ENCODE results near the gene FAM53B. TPM values are rescaled to one million over a fixed set of nuclear protein-coding genes. Genes with fewer than 3 reads are reported as not detected.
A peak's percentile ranks its signal among the peaks of the same experiment; 100 is the strongest.

The FAM53B gene
- total RNA-seq, 2 experiments from 2014 or later = 13.3 to 13.9 TPM

DNA sequence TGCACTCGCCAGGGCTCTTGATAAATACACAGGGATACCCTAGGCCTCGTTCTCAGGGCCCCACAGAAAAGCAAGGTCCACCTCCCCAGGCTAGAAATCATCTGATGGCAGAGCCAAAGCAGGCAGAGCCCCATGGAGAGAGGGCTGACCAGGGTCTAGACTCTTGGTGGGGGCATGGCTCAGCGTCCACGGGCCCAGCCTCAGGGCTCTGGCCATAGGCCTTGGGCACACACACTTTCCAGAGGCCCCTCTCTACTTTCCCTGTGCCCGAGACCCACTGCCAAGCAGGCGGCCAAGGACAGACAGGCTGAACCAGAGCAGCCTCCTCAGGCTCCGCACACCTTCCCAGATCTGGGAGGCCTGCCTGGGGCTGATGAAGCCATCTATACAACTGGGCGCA, 64.8 kb downstream of the FAM53B start:
- DNase-seq (no peak), ATAC-seq (no peak)
- no peak overlapping the region for H3K4me3 Mint-ChIP-seq
- no peak overlapping the region for H3K27ac Mint-ChIP-seq
- peaks cover 72% of the 10 kb centered on the region for H3K4me1 Mint-ChIP-seq
- intact Hi-C loops (cut with DNase I, micrococcal nuclease) = no loop called here
- H3K27me3 Mint-ChIP-seq = no peaks in the 10 kb centered on the region
- ChIA-PET POLR2A (interaction anchor here (0.7 to 1.6 kb wide), 2 partner anchors 9 to 20 kb away, joined by 3 to 6 read pairs; no protein-coding TSS in a partner anchor), CTCF (interaction anchor here (0.9 to 2.2 kb wide), 5 partner anchors 8 to 62 kb away, joined by 3 to 12 read pairs (median 8); no protein-coding TSS in a partner anchor)
- peaks cover 38% of the 10 kb centered on the region for H3K36me3 Mint-ChIP-seq (ENCODE audit: low read depth)
- no peaks in the 10 kb centered on the region for H3K9me3 Mint-ChIP-seq (ENCODE audit: low read depth)

DNA sequence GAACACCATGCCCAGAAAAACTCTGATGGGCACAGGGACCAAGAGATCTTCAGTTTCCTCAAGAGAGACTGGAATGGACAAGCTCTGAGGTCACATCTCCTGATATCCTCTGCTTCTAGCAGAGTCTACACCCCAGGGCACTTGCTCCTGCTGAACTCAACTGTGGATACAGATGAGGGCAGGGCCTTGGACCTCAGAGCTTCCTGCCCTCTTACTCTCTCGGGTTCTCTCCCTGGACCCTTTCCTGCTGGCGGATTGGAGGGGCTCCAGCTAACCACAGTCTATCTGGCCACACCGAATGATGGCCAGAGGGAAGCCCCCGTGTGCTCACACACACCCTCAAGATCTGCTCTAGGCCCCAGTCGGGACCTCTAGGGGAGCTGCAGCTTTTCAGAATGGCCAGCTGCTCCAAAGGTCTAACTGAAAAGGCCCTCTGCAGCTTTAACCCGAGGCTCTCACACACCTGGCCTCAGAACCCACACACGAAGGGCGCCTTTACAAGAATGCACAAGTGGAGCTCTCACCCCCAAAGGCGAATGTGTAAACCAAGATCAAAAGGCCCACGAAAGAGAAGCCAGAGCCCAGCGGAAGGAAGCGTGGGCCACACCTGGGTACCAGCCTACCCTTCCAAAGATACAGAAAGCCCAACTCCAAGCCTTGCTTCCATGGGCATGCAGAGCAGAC, 65.5 kb downstream of the FAM53B start:
- Mint-ChIP-seq H3K9me3 (ENCODE audit: low read depth) (no peaks in the 10 kb centered on the region), H3K4me3 (peak overlapping the region; percentile 29), H3K27me3 (no peaks in the 10 kb centered on the region), H3K27ac (peak overlapping the region; percentile 62), H3K36me3 (ENCODE audit: low read depth) (peaks cover 38% of the 10 kb centered on the region), H3K4me1 (peaks cover 70% of the 10 kb centered on the region)
- intact Hi-C loops (cut with DNase I, micrococcal nuclease) = no loop called here
- ATAC-seq = peak; percentile 54
- ChIA-PET CTCF (interaction anchor here (0.6 to 1.9 kb wide), 5 partner anchors 9 to 64 kb away, joined by 3 to 11 read pairs (median 8); no protein-coding TSS in a partner anchor), POLR2A (interaction anchor here (0.7 to 1.6 kb wide), 2 partner anchors 10 to 20 kb away, joined by 3 to 6 read pairs; no protein-coding TSS in a partner anchor)
- DNase-seq = peak; percentile 34

DNA sequence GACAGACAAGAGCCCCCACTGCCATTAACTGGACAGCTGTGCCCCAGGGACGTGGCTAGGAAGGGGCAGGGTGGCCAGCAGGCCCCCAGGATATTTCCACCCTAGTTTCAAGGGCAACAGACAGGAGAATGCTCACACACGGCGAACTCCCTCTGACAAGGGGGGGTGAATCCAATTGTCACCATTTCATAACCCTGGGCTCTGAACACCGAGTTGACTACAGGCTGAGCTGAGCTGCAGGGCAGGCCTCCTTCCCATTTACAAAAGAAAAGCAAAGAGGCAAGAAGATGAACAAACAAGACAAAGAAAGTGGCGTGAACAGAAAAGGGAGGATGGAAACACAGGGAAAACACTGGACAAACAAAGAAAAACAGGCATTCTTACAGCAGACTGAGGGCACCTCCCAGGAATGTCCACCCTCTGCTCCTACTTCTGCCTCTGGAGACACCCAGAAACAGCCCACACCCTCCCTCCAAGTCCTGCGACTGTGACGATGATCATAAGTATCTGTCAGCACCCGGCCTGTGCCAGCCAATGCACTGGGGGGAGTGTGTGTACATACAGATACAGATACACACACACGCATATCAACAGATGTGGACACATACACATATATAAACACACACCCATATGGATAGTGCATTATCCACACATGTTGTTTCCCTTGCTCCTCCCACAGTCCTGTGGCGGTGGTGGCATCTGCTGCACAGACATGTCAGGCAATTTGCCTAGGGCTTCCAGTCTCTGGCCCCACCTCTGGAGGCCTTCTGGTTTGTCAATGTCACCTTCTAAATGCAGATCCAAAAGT, 66.2 kb downstream of the FAM53B start:
- ATAC-seq = peak; percentile 40
- intact Hi-C loops (cut with DNase I, micrococcal nuclease) = loop anchor here in 1 of 2 experiments (1.0 kb wide), 1 partner anchor 8 kb away; no protein-coding TSS in a partner anchor
- Mint-ChIP-seq H3K4me1 (peaks cover 70% of the 10 kb centered on the region), H3K4me3 (no peak overlapping the region), H3K27ac (peak overlapping the region; percentile 75), H3K9me3 (ENCODE audit: low read depth) (no peaks in the 10 kb centered on the region), H3K36me3 (ENCODE audit: low read depth) (peaks cover 38% of the 10 kb centered on the region), H3K27me3 (no peaks in the 10 kb centered on the region)
- ChIA-PET POLR2A (no interaction called here), CTCF (interaction anchor here (0.6 to 1.9 kb wide), 6 partner anchors 10 to 68 kb away, joined by 3 to 11 read pairs (median 6); no protein-coding TSS in a partner anchor)
- DNase-seq = peak; percentile 30

DNA sequence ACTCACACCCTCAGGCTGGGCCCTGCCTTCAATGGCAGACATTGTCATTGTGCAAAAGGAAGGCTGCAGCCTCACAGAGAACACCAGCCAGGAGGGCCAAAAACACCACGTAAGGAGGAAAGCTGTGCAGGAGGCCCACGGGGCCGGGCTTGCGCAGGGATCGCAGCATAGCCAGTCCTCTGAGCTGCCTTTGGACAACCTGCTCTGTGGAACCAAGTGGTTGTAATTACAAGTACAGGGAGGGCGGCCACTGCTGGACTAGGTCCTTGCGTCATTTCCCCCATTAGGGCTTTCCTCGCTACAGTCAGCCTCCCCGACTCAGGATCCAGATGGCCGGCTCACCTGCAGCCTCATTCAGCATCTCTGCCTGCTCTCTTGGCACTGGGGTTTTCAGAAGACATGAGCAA, 66.9 kb downstream of the FAM53B start:
- H3K4me1 Mint-ChIP-seq = peaks cover 76% of the 10 kb centered on the region
- POLR2A ChIA-PET = no interaction called here
- peaks cover 38% of the 10 kb centered on the region for H3K36me3 Mint-ChIP-seq (ENCODE audit: low read depth)

DNA sequence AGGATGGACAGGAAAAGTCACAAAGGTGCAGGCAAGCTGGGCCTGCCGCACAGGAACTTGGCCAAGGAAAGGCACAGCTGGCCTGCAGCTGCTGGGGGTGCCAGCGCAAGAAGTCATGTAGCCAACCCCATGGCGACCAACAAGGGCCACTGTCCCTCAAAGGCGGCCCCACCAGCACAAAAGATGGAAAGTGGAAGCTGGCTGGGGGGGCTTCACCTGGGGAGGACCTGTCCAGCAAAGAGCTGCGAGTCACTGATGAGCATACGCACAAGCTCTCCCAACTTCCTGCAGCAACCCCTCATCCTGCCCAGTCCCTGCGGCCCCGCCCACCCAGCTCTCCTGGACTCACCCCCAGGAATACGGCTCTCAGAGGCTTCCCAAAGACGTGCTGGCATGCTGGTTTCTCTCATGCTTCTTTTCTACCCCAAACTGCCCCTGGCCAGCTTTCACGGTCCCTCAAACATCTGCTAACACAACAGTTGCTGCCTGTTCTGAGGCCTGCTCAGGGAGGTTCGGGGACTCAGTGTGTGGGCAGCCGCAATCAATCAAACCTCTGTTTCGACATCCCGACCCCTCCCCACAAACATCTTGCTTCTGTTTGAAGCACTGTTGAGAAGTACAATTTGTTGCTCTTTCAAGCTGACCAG, 67.6 kb downstream of the FAM53B start:
- Mint-ChIP-seq H3K4me3 (no peak overlapping the region), H3K4me1 (peaks cover 84% of the 10 kb centered on the region), H3K27me3 (no peaks in the 10 kb centered on the region), H3K9me3 (ENCODE audit: low read depth) (no peaks in the 10 kb centered on the region), H3K27ac (no peak overlapping the region), H3K36me3 (ENCODE audit: low read depth) (peaks cover 35% of the 10 kb centered on the region)
- intact Hi-C loops (cut with DNase I, micrococcal nuclease) = loop anchor here in 1 of 2 experiments (1.0 kb wide), 1 partner anchor 10 kb away; no protein-coding TSS in a partner anchor
- ChIA-PET POLR2A (interaction anchor here (0.8 kb wide), 1 partner anchor 29 kb away, joined by 4 read pairs; no protein-coding TSS in a partner anchor), CTCF (interaction anchor here (0.6 to 6.4 kb wide), 4 partner anchors 11 to 151 kb away, joined by 4 to 64 read pairs (median 4); no protein-coding TSS in a partner anchor)
- no peak for DNase-seq
- ATAC-seq = no peak

More for the DNA sequence above, 66.9 kb downstream of the FAM53B start:
- H3K4me3 Mint-ChIP-seq = no peak overlapping the region
- intact Hi-C loops (cut with DNase I, micrococcal nuclease) = loop anchor here in 1 of 2 experiments (1.0 kb wide), 1 partner anchor 9 kb away; no protein-coding TSS in a partner anchor
- H3K27me3 Mint-ChIP-seq = no peaks in the 10 kb centered on the region
- ATAC-seq (no peak), DNase-seq (no peak)
- H3K9me3 Mint-ChIP-seq (ENCODE audit: low read depth) = no peaks in the 10 kb centered on the region
- no peak overlapping the region for H3K27ac Mint-ChIP-seq
- CTCF ChIA-PET = interaction anchor here (0.6 to 1.9 kb wide), 2 partner anchors 10 to 69 kb away, joined by 3 to 10 read pairs; no protein-coding TSS in a partner anchor

DNA sequence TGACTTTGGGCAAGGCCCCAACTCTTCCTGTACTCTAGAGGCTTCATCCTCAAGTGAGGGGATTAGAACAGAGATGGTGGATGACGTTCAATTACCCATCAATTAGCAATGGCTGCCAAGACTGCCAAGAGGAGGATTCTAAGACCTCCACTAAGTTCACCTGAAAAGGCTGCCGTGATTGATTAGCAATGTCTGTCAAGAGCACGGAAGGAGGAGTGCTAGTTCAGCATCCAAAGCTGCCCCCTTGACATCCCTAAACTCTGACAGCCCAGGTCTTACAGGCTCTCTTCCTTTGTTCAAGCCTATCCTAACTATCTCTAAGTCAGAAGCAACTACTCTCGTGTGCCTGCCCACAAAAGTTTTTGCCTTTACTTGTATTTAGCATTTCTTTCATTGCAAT, 68.4 kb downstream of the FAM53B start:
- no peak overlapping the region for H3K27ac Mint-ChIP-seq
- ATAC-seq (no peak), DNase-seq (no peak)
- H3K4me1 Mint-ChIP-seq = peaks cover 89% of the 10 kb centered on the region
- H3K9me3 Mint-ChIP-seq (ENCODE audit: low read depth) = no peaks in the 10 kb centered on the region
- CTCF ChIA-PET = interaction anchor here (0.6 to 6.4 kb wide), 5 partner anchors 11 to 151 kb away, joined by 4 to 64 read pairs (median 4); no protein-coding TSS in a partner anchor
- intact Hi-C loops (cut with DNase I, micrococcal nuclease) = no loop called here
- peaks cover 28% of the 10 kb centered on the region for H3K36me3 Mint-ChIP-seq (ENCODE audit: low read depth)
- H3K4me3 Mint-ChIP-seq = no peak overlapping the region
- H3K27me3 Mint-ChIP-seq = no peaks in the 10 kb centered on the region
- POLR2A ChIA-PET = no interaction called here

DNA sequence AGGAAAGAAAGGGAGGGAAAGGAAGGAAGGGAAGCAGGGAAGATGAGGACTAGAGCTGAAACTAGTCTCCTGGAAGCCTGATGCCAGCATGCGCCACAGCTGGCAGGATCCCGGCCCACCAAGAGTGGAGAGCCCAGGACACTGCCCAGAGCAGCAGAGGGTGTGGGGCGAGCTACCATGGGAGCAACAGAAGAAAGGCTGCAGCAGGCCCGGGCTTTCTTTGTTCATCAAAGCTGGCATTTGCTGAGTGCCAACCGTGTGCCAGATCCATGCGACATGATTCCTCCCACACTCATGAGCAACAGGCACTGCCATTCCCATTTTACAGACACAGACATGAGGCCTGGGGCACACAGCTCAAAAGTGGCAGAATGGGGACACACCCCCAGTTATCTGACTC, 68.9 kb downstream of the FAM53B start:
- Mint-ChIP-seq H3K4me1 (peaks cover 93% of the 10 kb centered on the region), H3K27ac (peak overlapping the region; percentile 82), H3K36me3 (ENCODE audit: low read depth) (peaks cover 22% of the 10 kb centered on the region), H3K4me3 (no peak overlapping the region), H3K27me3 (no peaks in the 10 kb centered on the region), H3K9me3 (ENCODE audit: low read depth) (no peaks in the 10 kb centered on the region)
- intact Hi-C loops (cut with DNase I, micrococcal nuclease) = no loop called here
- ChIA-PET POLR2A (no interaction called here), CTCF (interaction anchor here (0.8 to 6.4 kb wide), 4 partner anchors 12 to 70 kb away, joined by 4 to 64 read pairs (median 4); no protein-coding TSS in a partner anchor)
- DNase-seq (no peak), ATAC-seq (no peak)

DNA sequence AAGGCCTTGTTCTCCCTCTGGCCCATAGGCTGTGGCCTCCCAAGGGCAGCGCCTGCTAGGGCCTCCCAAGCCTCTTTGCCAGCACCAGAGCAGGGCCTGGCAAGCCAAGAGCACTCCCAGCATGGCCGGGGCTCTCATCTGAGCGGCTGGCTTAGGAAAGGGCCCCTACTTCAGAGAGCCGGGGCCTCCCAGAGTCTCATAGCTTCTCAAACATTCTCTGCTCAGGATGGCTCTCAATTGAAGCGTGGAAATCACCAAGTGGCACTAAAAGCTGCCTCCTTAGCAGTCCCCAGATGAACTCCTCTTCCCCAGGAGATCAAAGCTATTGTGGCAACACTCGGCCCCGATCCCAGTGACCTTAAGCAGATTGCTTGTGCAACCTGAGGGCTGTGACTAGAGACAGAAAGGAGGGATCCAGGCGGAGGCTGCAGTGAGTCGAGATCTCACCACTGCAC, 69.4 kb downstream of the FAM53B start:
- ATAC-seq = no peak
- Mint-ChIP-seq H3K36me3 (ENCODE audit: low read depth) (peaks cover 18% of the 10 kb centered on the region), H3K27me3 (no peaks in the 10 kb centered on the region), H3K4me3 (no peak overlapping the region), H3K27ac (peak overlapping the region; percentile 82), H3K9me3 (ENCODE audit: low read depth) (no peaks in the 10 kb centered on the region), H3K4me1 (peaks cover 91% of the 10 kb centered on the region)
- intact Hi-C loops (cut with DNase I, micrococcal nuclease) = no loop called here
- ChIA-PET POLR2A (no interaction called here), CTCF (interaction anchor here (0.5 to 6.4 kb wide), 5 partner anchors 12 to 283 kb away, joined by 3 to 64 read pairs (median 4); no protein-coding TSS in a partner anchor)
- DNase-seq = no peak

DNA sequence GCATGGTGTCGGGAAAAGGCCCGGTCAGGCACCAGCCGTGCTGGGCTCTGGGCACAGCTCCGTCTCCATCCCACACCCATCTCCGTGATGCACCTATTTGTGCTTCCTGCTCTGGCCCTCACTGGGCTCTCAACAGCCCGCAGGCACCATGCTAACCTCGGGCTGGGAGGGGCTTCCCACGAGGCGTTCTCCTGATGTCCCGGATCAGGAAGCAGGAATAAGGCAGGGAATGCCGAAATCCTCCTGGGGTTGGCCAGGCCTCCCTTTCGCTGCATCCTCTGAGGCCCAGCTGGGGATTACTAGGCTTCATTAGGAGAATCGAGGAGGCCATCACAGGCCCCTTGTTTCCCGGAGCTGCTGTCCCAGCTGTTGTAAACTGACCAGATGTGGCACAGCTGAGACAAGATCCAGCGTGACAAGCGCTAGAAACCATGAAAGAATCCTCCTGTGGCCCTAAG, 72.0 kb downstream of the FAM53B start:
- POLR2A ChIA-PET = no interaction called here
- CTCF ChIA-PET = interaction anchor here (0.6 to 6.4 kb wide), 12 partner anchors 8 to 217 kb away, joined by 3 to 64 read pairs (median 4); no protein-coding TSS in a partner anchor
- no peaks in the 10 kb centered on the region for H3K27me3 Mint-ChIP-seq
- no peak overlapping the region for H3K27ac Mint-ChIP-seq
- ATAC-seq (no peak), DNase-seq (no peak)
- peaks cover 14% of the 10 kb centered on the region for H3K36me3 Mint-ChIP-seq (ENCODE audit: low read depth)
- no peaks in the 10 kb centered on the region for H3K9me3 Mint-ChIP-seq (ENCODE audit: low read depth)
- peaks cover 72% of the 10 kb centered on the region for H3K4me1 Mint-ChIP-seq
- intact Hi-C loops (cut with DNase I, micrococcal nuclease) = no loop called here
- no peak overlapping the region for H3K4me3 Mint-ChIP-seq

DNA sequence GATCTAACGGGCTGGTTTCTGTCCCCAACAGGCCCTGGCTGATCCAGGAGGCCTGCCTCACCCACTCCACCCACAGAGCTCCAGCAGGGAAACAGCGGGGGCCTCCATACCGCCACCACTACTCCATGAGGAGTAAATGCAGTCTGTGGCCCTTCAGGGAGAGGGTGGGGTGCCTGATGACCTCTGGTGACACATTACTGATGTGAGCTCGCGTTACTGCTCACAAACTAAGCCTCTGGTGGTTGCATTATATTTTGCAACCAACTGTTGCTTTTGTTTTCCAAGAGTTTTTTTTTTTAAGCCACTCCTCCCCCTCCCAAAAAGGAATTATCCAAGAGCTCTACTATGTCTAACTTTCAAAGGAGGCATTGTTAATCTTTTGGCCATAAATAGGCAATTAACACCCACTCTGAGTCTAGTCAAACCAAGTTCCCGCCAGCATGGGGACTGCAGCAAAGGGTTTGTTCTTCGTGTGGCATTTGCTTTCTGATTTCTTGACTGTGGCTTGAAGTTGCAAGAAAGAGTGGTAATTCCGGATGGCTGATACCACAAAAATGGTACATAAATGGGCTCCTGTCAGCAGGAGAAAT, 72.6 kb downstream of the FAM53B start:
- H3K27ac Mint-ChIP-seq = peak overlapping the region; percentile 55

More for the DNA sequence above, 72.6 kb downstream of the FAM53B start:
- peaks cover 66% of the 10 kb centered on the region for H3K4me1 Mint-ChIP-seq
- H3K9me3 Mint-ChIP-seq (ENCODE audit: low read depth) = no peaks in the 10 kb centered on the region
- ChIA-PET POLR2A (interaction anchor here (0.9 kb wide), 1 partner anchor 52 kb away, joined by 11 read pairs; no protein-coding TSS in a partner anchor), CTCF (interaction anchor here (0.5 to 6.4 kb wide), 12 partner anchors 9 to 216 kb away, joined by 3 to 64 read pairs (median 4); no protein-coding TSS in a partner anchor)
- intact Hi-C loops (cut with DNase I, micrococcal nuclease) = no loop called here
- DNase-seq (peak; percentile 50), ATAC-seq (peak; percentile 71)
- H3K4me3 Mint-ChIP-seq = no peak overlapping the region
- peaks cover 9% of the 10 kb centered on the region for H3K36me3 Mint-ChIP-seq (ENCODE audit: low read depth)
- no peaks in the 10 kb centered on the region for H3K27me3 Mint-ChIP-seq
